Activated T-cell treated with anti-CD3 and anti-CD28 coated beads, Interleukin-2, amount 50 U/mL, for 24 hours (primary cell): ENCODE results near the gene GRM7.

Source experiments
- DNase-seq: peaks from one replicate; pipeline ENCODE4 v3.0.0-alpha.2; 2020
- H3K27ac Mint-ChIP-seq: 2 replicates; pipeline ENCODE4 v1.8.0; 2020; ENCODE audit warnings: mild to moderate bottlenecking, mixed read lengths
- H3K27me3 Mint-ChIP-seq: 2 replicates; pipeline ENCODE4 v1.8.0; 2020; ENCODE audit warnings: mixed read lengths
- H3K36me3 Mint-ChIP-seq: 2 replicates; pipeline ENCODE4 v1.8.0; 2020; ENCODE audit warnings: low read depth, mixed read lengths
- H3K4me1 Mint-ChIP-seq: 2 replicates; pipeline ENCODE4 v1.8.0; 2020; ENCODE audit warnings: low read depth, mixed read lengths
- H3K4me3 Mint-ChIP-seq: 2 replicates; pipeline ENCODE4 v1.8.0; 2020; ENCODE audit warnings: mild to moderate bottlenecking, moderate library complexity, mixed read lengths
- H3K9me3 Mint-ChIP-seq: 2 replicates; pipeline ENCODE4 v1.8.0; 2020; ENCODE audit warnings: mixed read lengths

Gene GRM7

DNA sequence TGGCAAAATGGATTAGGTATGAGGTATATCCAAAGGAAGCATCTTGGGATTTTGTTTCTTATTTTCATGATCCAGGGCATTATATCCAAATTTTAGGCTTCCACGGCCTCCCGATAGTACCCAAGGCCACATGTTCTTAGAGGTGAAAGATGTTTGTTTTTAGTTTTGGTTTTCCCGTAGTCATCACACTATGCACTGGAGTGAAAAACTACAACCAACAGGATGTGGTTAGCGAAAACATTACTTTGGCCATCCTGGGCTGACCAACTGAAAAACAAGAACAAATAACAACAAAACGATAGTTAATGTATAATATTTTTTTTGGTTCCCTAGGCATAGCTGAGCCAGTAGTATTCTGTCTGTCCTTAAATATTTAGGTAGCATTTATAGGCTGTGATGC, 749.7 kb downstream of the GRM7 start:
- no peak for DNase-seq
- Mint-ChIP-seq H3K27ac (no peak overlapping the region), H3K4me3 (no peak overlapping the region), H3K4me1 (no peaks in the 10 kb centered on the region), H3K36me3 (no peaks in the 10 kb centered on the region), H3K9me3 (no peaks in the 10 kb centered on the region), H3K27me3 (no peaks in the 10 kb centered on the region)

DNA sequence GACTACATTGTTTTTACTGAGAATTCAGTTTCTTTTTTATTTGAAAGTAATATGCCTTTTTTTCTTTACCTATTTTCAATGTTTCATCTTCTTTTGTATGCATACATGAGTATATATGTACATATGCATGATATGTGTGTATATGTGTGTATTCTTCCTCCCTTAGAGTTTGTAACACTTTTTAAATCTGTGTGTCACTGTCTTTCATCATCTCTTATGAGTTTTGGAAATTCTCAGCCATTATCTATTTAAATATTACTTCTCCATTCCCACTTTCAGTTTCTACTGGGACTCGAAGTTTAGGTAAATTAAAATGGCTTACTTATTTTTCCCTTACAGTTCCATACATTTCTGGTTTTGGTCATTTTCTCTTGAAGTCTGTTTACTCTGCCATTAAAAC, 754.1 kb downstream of the GRM7 start:
- DNase-seq: no peak
- H3K36me3 Mint-ChIP-seq: no peaks in the 10 kb centered on the region
- H3K9me3 Mint-ChIP-seq: no peaks in the 10 kb centered on the region
- no peaks in the 10 kb centered on the region for H3K27me3 Mint-ChIP-seq
- no peak overlapping the region for H3K4me3 Mint-ChIP-seq
- no peaks in the 10 kb centered on the region for H3K4me1 Mint-ChIP-seq
- H3K27ac Mint-ChIP-seq: no peak overlapping the region

DNA sequence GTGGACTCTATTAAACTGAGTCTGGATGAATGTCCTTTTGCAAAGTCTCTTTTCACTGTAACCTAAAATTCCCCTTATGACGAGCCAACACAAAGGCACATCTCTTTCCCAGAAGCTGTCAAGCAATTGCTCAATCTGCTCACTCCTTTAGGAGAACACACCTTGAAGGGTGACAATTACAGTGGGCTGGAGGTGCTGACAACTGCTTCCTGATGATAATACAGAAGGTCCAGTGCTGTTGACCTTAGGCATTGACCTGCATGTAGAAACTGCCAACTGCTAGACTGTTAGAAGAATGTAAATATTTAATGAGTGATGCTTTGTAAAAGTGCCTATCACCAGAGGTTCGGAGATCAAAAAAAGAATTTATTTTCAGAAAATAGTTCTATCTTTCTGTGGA, 757.7 kb downstream of the GRM7 start:
- H3K36me3 Mint-ChIP-seq: no peaks in the 10 kb centered on the region
- DNase-seq: no peak
- H3K4me3 Mint-ChIP-seq: no peak overlapping the region
- no peaks in the 10 kb centered on the region for H3K4me1 Mint-ChIP-seq
- no peaks in the 10 kb centered on the region for H3K9me3 Mint-ChIP-seq
- no peaks in the 10 kb centered on the region for H3K27me3 Mint-ChIP-seq
- no peak overlapping the region for H3K27ac Mint-ChIP-seq

DNA sequence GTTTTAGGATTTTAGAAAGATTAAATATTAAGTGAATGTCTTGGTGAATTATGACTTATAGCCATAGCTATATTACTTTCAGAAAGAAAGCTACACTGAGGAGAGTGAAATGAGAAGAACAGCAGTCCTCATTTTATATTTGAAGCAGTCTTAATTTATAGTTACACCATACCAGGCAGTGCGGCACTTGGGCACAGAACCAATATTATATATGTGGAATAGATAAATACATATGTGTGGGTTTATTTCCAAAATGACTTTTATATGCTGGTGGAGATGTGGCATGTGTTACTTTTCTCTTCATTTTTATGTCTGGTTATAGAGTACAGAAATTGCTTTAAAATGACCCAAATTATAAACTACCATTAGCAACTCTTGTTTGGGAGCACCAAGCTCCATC, 759.5 kb downstream of the GRM7 start:
- Mint-ChIP-seq H3K36me3 (no peaks in the 10 kb centered on the region), H3K9me3 (no peaks in the 10 kb centered on the region), H3K27ac (no peak overlapping the region), H3K4me1 (no peaks in the 10 kb centered on the region), H3K27me3 (no peaks in the 10 kb centered on the region), H3K4me3 (no peak overlapping the region)
- no peak for DNase-seq

DNA sequence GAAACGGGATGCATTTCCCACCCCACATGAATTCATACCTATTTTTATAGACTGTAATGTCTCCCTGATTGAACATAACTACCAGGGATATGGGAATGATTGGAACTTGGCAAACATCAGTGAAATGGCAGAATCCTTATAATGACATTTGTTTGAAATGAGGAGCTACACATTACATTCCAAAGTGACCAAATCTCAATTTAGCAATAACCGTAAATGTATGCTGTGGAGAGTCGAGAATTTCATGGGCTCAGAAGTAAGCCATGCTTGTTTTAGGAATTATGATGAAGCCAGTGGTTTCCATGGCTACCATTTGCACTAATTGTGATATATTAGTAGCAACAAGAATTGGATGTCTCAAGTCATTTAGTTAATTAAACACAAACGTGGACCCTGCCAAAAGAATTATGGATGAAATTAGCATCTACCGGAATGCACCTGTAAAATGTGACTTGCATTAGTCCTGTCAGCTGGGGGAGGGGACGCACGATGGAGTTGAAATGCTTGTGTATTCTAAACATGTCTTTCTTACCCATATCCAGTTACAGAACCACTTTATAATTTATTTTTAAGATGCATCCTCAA, 760.2 kb downstream of the GRM7 start:
- no peaks in the 10 kb centered on the region for H3K27me3 Mint-ChIP-seq
- no peaks in the 10 kb centered on the region for H3K36me3 Mint-ChIP-seq
- DNase-seq: no peak
- no peak overlapping the region for H3K27ac Mint-ChIP-seq
- no peaks in the 10 kb centered on the region for H3K9me3 Mint-ChIP-seq
- no peak overlapping the region for H3K4me3 Mint-ChIP-seq
- H3K4me1 Mint-ChIP-seq: no peaks in the 10 kb centered on the region

DNA sequence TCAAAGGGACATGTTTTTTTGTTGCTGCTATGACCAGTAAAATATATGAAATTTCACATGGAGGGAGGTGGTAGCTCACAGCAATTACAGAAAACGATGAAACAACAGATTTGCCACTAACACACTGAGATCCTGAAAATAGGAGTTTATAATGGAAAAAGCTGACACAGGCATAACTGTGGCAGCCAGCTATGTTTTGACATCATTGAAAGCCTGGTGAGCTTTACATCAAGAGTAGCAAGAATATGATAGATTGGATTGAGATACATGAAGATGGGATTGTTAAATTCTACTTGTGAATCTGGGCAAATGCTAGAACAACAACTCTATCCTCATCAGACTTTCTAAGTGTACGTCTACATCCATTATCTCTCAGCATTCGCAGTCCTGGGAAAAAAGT, 760.7 kb downstream of the GRM7 start:
- no peak overlapping the region for H3K27ac Mint-ChIP-seq
- no peaks in the 10 kb centered on the region for H3K9me3 Mint-ChIP-seq

DNA sequence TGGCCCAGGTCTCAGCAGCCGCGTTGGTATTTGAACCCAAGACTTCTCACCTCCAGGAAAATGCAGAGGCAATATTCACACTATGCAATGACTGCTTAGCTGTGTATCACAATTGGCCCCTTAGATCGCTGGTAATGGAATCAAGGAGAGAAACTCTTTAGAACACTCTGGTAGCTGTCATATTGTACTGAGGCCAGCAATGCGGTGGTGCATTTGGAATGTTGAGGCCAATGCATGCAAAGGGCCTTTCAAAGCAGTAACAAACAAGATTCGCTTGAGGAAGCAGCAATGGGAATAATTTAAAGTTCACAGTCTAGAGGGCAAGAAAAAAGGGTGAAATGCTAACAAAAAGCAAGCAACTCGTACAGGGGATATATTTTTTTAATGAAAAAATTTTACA, 764.1 kb downstream of the GRM7 start:
- Mint-ChIP-seq H3K27me3 (no peaks in the 10 kb centered on the region), H3K36me3 (no peaks in the 10 kb centered on the region)

More for the DNA sequence above, 760.7 kb downstream of the GRM7 start:
- H3K4me1 Mint-ChIP-seq: no peaks in the 10 kb centered on the region
- no peaks in the 10 kb centered on the region for H3K27me3 Mint-ChIP-seq
- H3K36me3 Mint-ChIP-seq: no peaks in the 10 kb centered on the region
- DNase-seq: no peak
- H3K4me3 Mint-ChIP-seq: no peak overlapping the region

DNA sequence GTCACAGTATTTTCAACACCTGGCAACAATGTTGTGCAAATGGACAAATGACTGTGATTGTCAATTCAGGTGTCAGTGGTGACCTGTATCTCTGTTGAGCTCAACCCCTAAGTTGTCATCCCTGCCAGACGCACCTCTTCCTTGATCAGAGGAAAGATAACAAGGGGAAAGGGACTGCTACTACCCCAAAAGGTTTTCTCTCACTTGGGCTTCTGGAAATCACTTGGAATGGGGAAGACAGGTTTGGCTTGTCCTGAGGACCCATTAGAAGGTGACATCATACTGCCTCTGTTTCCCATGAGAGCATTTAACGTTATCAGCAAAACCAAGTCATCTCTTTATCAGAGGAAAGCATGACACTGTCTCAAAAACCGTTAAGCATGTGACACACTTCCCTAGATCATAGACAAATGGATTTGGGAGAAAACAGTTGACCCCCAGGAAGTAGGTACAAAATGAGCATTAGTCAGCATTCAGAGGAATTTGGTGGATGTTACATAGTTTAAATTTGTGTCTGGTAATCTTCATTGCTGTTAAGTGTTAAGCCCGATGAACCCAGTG, 769.5 kb downstream of the GRM7 start:
- no peaks in the 10 kb centered on the region for H3K27me3 Mint-ChIP-seq
- no peak overlapping the region for H3K4me3 Mint-ChIP-seq
- no peaks in the 10 kb centered on the region for H3K9me3 Mint-ChIP-seq
- H3K36me3 Mint-ChIP-seq: no peaks in the 10 kb centered on the region
- no peak for DNase-seq
- H3K27ac Mint-ChIP-seq: no peak overlapping the region
- no peaks in the 10 kb centered on the region for H3K4me1 Mint-ChIP-seq

More for the DNA sequence above, 764.1 kb downstream of the GRM7 start:
- Mint-ChIP-seq H3K9me3 (no peaks in the 10 kb centered on the region), H3K4me3 (no peak overlapping the region), H3K4me1 (no peaks in the 10 kb centered on the region), H3K27ac (no peak overlapping the region)
- DNase-seq: no peak

DNA sequence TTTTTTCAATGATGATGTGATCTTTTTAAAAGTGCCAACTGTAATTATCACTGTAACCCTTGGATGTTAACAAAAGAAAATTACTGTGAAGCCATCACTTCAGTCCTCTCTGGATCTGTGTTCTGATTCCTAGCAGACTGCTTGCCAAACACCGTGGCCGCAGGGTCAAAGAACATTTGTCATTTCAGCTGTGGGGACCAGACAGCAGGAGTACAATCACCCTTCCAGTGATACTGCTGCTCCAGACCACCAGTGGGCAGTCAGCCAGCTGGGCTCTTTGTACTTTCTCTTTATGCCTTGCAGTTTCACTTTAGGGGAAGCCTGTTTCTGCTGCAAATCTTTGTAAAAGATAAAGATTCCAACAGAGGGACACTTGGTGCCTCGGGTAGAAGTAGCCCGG, 770.0 kb downstream of the GRM7 start:
- Mint-ChIP-seq H3K4me1 (no peaks in the 10 kb centered on the region), H3K36me3 (no peaks in the 10 kb centered on the region), H3K4me3 (no peak overlapping the region), H3K27ac (no peak overlapping the region), H3K27me3 (no peaks in the 10 kb centered on the region), H3K9me3 (no peaks in the 10 kb centered on the region)
- DNase-seq: no peak

DNA sequence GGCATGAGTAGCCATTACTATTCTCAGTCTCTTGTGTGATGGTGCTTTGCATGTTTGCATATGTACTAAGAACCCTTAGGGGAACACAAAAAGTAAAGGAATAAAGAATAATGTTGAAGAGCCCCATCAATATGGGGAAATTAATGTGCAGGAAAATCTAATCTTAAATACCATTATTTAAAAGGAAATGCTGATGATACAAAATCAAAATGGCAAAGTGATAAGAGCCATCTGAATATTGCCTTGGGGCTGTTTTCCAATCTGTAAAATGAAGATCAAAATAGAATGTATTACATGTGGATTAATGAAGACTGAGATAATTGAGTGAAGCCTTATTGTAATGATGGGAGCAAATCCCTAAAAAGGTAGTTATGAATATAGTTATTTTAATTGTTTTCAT, 771.4 kb downstream of the GRM7 start:
- DNase-seq: no peak
- H3K4me3 Mint-ChIP-seq: no peak overlapping the region
- no peak overlapping the region for H3K27ac Mint-ChIP-seq
- H3K27me3 Mint-ChIP-seq: no peaks in the 10 kb centered on the region
- H3K9me3 Mint-ChIP-seq: no peaks in the 10 kb centered on the region
- H3K4me1 Mint-ChIP-seq: no peaks in the 10 kb centered on the region
- H3K36me3 Mint-ChIP-seq: no peaks in the 10 kb centered on the region

DNA sequence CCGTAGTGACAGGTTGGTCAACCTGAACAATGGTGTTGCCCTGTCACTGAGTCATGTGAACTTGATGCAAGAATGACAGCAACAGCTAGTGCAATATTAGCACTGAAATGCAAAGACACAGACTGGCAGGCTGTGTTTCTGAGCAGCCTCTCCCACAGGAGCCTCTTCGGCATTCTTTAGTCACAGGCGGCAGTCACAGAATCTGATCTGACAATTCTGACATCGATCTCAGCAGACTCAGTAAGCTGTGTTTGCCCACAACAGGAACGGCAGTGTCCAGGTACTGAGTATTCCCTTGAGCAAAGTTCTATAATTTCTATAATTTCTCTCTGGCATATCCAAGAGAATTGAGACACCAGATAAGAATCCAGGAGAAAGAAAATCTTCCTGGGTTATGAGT, 776.8 kb downstream of the GRM7 start:
- Mint-ChIP-seq H3K4me1 (peaks cover 1% of the 10 kb centered on the region), H3K36me3 (no peaks in the 10 kb centered on the region), H3K27ac (no peak overlapping the region), H3K4me3 (no peak overlapping the region), H3K27me3 (peaks cover 3% of the 10 kb centered on the region), H3K9me3 (no peaks in the 10 kb centered on the region)
- DNase-seq: no peak

DNA sequence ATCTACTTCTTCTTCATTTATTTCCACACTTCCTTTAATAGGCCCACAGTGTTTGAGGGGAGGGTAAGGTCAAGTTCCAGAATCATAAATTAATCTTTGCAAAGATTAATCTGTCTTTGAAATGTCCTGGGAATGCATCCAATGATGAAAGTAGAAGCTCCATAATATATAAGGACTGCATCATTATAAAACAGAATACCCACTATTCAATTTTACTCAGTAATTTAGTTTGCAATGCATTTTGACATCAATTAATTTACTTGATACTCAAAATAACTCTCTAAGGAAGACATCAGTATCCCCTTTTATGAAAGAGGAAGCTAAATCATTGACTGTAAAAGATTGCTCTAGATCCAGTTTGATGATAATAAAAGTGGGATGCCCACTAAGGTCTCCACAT, 777.2 kb downstream of the GRM7 start:
- Mint-ChIP-seq H3K27me3 (peaks cover 3% of the 10 kb centered on the region), H3K4me3 (no peak overlapping the region), H3K9me3 (no peaks in the 10 kb centered on the region), H3K27ac (no peak overlapping the region), H3K4me1 (peaks cover 1% of the 10 kb centered on the region), H3K36me3 (no peaks in the 10 kb centered on the region)
- no peak for DNase-seq

DNA sequence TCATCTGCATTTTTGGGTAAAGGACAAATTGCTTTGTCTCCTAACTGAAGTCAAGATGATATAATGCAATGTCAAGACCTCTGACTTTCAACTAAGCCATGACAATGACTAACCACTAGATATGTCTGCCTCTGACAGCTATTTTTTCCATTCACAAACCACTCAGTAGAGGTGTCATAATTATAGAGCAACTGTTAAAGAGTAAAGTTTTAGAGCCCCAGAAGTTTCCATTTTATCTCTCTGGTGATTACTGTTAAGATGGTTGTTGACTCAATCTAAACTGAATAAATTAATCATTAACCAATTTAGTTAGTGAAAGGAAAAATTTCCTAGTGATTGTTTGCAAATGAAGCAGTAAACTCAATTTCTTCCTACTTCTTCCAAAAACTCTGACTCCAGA, 779.9 kb downstream of the GRM7 start:
- H3K4me3 Mint-ChIP-seq: no peak overlapping the region
- H3K27ac Mint-ChIP-seq: no peak overlapping the region
- H3K27me3 Mint-ChIP-seq: peaks cover 3% of the 10 kb centered on the region
- H3K4me1 Mint-ChIP-seq: peaks cover 1% of the 10 kb centered on the region
- no peaks in the 10 kb centered on the region for H3K9me3 Mint-ChIP-seq
- DNase-seq: no peak
- no peaks in the 10 kb centered on the region for H3K36me3 Mint-ChIP-seq

DNA sequence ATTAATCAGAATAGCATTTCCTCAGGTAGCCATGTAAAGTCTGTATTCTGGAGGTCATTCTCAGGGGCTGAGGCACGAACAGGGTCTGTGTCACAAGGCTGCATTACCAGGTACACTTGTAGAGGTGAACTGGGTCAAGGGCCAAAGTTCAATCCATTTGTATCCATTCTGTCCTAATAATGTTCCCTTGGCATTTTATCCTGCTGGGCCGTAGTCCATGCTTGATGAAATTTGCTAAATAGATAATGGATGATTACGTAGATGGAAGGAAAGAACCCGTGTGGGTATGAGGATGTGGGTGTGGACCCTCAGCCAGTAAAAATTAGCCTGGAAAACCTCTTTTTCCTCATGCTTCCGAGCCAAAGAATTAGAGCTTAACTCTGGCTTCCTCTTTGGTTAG, 785.9 kb downstream of the GRM7 start:
- H3K4me1 Mint-ChIP-seq: no peaks in the 10 kb centered on the region
- no peaks in the 10 kb centered on the region for H3K9me3 Mint-ChIP-seq
- H3K27ac Mint-ChIP-seq: no peak overlapping the region
- no peak overlapping the region for H3K4me3 Mint-ChIP-seq
- H3K36me3 Mint-ChIP-seq: no peaks in the 10 kb centered on the region
- no peak for DNase-seq
- peaks cover 2% of the 10 kb centered on the region for H3K27me3 Mint-ChIP-seq

DNA sequence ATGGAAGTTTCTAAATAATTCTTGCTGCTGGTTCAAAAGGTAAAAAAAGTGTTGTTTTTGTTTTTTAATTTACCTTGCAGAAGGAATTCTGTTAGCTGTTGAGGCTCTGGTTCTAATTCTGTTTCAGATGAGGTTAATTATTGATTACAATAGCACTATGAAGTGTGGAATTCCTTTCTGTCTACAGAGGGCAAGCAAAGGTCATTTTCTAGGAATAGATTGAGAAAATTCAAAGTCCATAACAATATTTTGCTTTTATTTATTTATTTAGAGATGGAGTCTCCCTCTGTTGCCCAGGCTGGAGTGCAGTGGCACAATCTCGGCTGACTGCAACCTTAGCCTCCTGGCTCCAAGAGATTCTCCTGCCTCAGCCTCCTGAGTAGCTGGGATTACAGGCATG, 789.6 kb downstream of the GRM7 start:
- no peaks in the 10 kb centered on the region for H3K27me3 Mint-ChIP-seq
- H3K9me3 Mint-ChIP-seq: peaks cover 10% of the 10 kb centered on the region
- H3K36me3 Mint-ChIP-seq: no peaks in the 10 kb centered on the region
- H3K4me1 Mint-ChIP-seq: no peaks in the 10 kb centered on the region
- no peak overlapping the region for H3K4me3 Mint-ChIP-seq
- no peak for DNase-seq
- H3K27ac Mint-ChIP-seq: no peak overlapping the region

DNA sequence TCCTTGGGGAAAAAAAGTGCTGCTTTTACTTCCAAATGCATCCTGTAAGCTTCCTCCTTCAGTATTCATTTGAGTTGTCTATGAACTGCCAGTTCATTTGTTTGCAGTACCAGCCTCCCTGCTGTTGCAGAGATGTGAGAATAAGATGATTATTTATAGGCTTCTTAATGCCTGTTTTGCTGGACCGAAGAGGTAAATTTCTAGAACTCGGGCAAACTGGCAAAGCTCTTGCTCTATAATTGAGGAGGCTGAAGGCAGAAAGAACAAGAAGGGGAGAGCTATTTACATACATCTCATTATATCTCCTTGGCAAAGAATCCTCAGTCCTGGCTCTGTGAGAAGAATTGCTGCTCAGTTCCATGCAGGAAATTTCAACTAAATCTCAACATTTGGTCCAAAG, 790.4 kb downstream of the GRM7 start:
- H3K27ac Mint-ChIP-seq: no peak overlapping the region
- H3K27me3 Mint-ChIP-seq: peaks cover 3% of the 10 kb centered on the region
- H3K4me1 Mint-ChIP-seq: no peaks in the 10 kb centered on the region
- no peak for DNase-seq
- no peak overlapping the region for H3K4me3 Mint-ChIP-seq
- no peaks in the 10 kb centered on the region for H3K36me3 Mint-ChIP-seq
- H3K9me3 Mint-ChIP-seq: peaks cover 12% of the 10 kb centered on the region
